Right kidney (tissue), 1 donor: ENCODE data around the gene MRNIP.

Source experiments
- DNase-seq: peaks from one replicate; pipeline ENCODE4 v3.0.0-alpha.2; 2016

Gene MRNIP

GRCh38 chr5:179890751-179891682 is 32.4 kb upstream of the MRNIP start:
- DNase-seq: no peak

- DNase-seq: no peak
Measured at GRCh38 chr5:179889885-179890284, 31.3 kb upstream of the MRNIP start.

- no peak for DNase-seq
Measured at GRCh38 chr5:179887802-179888201, 29.2 kb upstream of the MRNIP start.

GRCh38 chr5:179887095-179887494 is 28.5 kb upstream of the MRNIP start:
- DNase-seq: no peak

GRCh38 chr5:179886190-179886911 is 27.7 kb upstream of the MRNIP start:
- DNase-seq: no peak

- DNase-seq: no peak
Measured at GRCh38 chr5:179885491-179886090, 27.0 kb upstream of the MRNIP start.

- DNase-seq: no peak
Measured at GRCh38 chr5:179883163-179883562, 24.5 kb upstream of the MRNIP start.

- no peak for DNase-seq
Measured at GRCh38 chr5:179882338-179882737, 23.7 kb upstream of the MRNIP start.

- no peak for DNase-seq
Measured at GRCh38 chr5:179880848-179881590, 22.4 kb upstream of the MRNIP start.

- DNase-seq: no peak
Measured at GRCh38 chr5:179880066-179880650, 21.5 kb upstream of the MRNIP start.

- no peak for DNase-seq
Measured at GRCh38 chr5:179879690-179880010, 21.0 kb upstream of the MRNIP start.

GRCh38 chr5:179879003-179879689 is 20.5 kb upstream of the MRNIP start:
- no peak for DNase-seq

GRCh38 chr5:179878222-179879002 is 19.8 kb upstream of the MRNIP start:
- DNase-seq: no peak

- DNase-seq: no peak
Measured at GRCh38 chr5:179876610-179876952, 18.0 kb upstream of the MRNIP start.

GRCh38 chr5:179875741-179876609 is 17.4 kb upstream of the MRNIP start:
- no peak for DNase-seq

- no peak for DNase-seq
Measured at GRCh38 chr5:179874536-179875292, 16.1 kb upstream of the MRNIP start.

- DNase-seq: no peak
Measured at GRCh38 chr5:179874136-179874535, 15.5 kb upstream of the MRNIP start.

- DNase-seq: no peak
Measured at GRCh38 chr5:179873588-179874110, 15.0 kb upstream of the MRNIP start.
